Measurements from ENCODE around the gene LRFN2.

DNA sequence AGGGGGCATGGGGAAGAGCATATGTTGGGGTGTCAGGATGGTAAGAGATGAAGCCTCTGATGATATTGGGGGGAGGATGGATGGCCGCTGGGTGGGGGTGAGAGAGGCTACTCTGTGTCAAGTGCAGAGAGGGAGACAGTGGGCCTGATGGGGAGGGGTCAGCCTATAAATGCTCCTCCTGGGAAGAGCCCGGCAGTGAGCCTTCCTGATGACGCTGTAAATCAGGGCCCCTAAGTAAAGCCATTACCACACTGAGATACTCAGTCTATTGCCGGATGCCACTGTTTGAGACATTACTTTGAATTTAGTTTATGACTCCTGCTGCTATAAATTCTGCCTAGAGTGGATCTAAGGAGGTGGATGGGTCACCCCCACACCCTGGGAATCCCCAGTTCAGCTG, 28.1 kb downstream of the LRFN2 start:
- TF ChIP-seq, protein P1, sequence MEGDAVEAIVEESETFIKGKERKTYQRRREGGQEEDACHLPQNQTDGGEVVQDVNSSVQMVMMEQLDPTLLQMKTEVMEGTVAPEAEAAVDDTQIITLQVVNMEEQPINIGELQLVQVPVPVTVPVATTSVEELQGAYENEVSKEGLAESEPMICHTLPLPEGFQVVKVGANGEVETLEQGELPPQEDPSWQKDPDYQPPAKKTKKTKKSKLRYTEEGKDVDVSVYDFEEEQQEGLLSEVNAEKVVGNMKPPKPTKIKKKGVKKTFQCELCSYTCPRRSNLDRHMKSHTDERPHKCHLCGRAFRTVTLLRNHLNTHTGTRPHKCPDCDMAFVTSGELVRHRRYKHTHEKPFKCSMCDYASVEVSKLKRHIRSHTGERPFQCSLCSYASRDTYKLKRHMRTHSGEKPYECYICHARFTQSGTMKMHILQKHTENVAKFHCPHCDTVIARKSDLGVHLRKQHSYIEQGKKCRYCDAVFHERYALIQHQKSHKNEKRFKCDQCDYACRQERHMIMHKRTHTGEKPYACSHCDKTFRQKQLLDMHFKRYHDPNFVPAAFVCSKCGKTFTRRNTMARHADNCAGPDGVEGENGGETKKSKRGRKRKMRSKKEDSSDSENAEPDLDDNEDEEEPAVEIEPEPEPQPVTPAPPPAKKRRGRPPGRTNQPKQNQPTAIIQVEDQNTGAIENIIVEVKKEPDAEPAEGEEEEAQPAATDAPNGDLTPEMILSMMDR (IDR thresholded peaks at IDR 0.05), result no peak
- no peak for TF ChIP-seq EZH2 (IDR thresholded peaks at IDR 0.05; ENCODE audit: borderline replicate concordance, insufficient read depth, low read depth, low read length, poor library complexity, severe bottlenecking)
